Measurements from ENCODE around the gene TYW5.

The TYW5 gene

GRCh38 chr2:199994371-199994770 lies 39.1 kb upstream of the TYW5 start:
- Histone ChIP-seq H3K4me2 (ENCODE audit: low read depth, low read length, poor library complexity, severe bottlenecking) (no peak overlapping the region), H3K79me2 (ENCODE audit: insufficient read depth, low read length) (no peaks in the 10 kb centered on the region), H3K27me3 (ENCODE audit: low read length) (no peaks in the 10 kb centered on the region), H3K9me2 (replicated peaks; ENCODE audit: insufficient read depth, low read length) (no peaks in the 10 kb centered on the region), H3F3A (ENCODE audit: insufficient read depth) (no peaks in the 10 kb centered on the region), H3K27ac (ENCODE audit: low read depth, low read length) (no peak overlapping the region), H3K4me3 (ENCODE audit: insufficient read depth, low read length, poor library complexity, severe bottlenecking) (no peak overlapping the region), H3K9ac (ENCODE audit: low read length) (no peak overlapping the region), H3K36me3 (ENCODE audit: low read length) (no peaks in the 10 kb centered on the region), H2AFZ (ENCODE audit: low read depth, low read length, severe bottlenecking) (no peak overlapping the region), H4K20me1 (ENCODE audit: low read depth, low read length) (no peaks in the 10 kb centered on the region), H3K9me3 (ENCODE audit: insufficient read depth, low read length) (no peaks in the 10 kb centered on the region)
- TF ChIP-seq EZH2phosphoT487 (conservative IDR thresholded peaks at IDR 0.05; ENCODE audit: low read length), result no peak
- no peak for TF ChIP-seq CTCF (IDR thresholded peaks at IDR 0.05; ENCODE audit: insufficient read depth, low read length, poor library complexity, severe bottlenecking)

DNA sequence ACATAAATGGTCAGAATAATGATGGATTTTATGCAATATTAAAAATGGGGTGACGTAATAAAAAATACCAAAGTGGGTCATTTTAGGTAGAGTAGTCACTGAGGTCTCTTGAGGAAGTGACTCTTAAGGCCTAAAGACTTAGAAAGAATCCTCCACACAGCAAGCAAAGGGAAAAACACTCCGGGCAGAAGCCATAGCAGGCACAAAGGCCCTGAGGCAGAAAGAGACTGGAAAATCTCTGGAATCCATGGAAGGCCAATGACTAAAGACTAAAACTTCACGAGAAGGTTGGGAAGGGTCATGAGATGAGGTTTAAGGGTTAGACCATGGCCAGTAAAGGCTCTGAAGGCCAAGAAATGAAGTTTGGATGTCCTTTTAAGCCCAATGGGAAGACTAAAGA lies 37.0 kb upstream of the TYW5 start:
- Histone ChIP-seq H3K27me3 (ENCODE audit: low read length) (no peaks in the 10 kb centered on the region), H4K20me1 (ENCODE audit: low read depth, low read length) (no peaks in the 10 kb centered on the region), H3K9me3 (ENCODE audit: insufficient read depth, low read length) (no peaks in the 10 kb centered on the region), H2AFZ (ENCODE audit: low read depth, low read length, severe bottlenecking) (no peak overlapping the region), H3K4me3 (ENCODE audit: insufficient read depth, low read length, poor library complexity, severe bottlenecking) (no peak overlapping the region), H3K36me3 (ENCODE audit: low read length) (no peaks in the 10 kb centered on the region), H3K4me2 (ENCODE audit: low read depth, low read length, poor library complexity, severe bottlenecking) (no peak overlapping the region), H3K9me2 (replicated peaks; ENCODE audit: insufficient read depth, low read length) (no peaks in the 10 kb centered on the region), H3K27ac (ENCODE audit: low read depth, low read length) (no peak overlapping the region), H3K9ac (ENCODE audit: low read length) (no peak overlapping the region), H3K79me2 (ENCODE audit: insufficient read depth, low read length) (no peaks in the 10 kb centered on the region), H3F3A (ENCODE audit: insufficient read depth) (no peaks in the 10 kb centered on the region)
- TF ChIP-seq CTCF (IDR thresholded peaks at IDR 0.05; ENCODE audit: insufficient read depth, low read length, poor library complexity, severe bottlenecking) (no peak), EZH2phosphoT487 (conservative IDR thresholded peaks at IDR 0.05; ENCODE audit: low read length) (no peak)

DNA sequence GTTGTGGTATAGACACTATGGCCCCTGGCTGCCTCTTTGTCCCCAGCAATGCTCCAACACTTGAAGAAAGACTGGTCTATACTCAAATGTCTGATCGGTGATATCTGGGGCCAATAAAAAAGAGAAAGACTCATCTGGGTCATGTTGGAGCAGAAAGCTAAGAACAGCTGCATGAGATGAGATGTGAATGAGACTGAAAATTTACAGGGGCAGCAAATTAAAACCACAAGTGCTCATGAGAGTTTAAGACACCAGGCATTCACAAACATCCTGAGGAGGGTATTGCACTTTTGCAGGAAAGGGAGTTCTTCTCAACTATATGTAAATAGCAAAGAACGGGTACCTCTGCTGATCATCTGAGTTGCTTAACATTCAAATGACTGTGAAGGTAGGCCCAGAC lies 36.4 kb upstream of the TYW5 start:
- Histone ChIP-seq H3K9me2 (replicated peaks; ENCODE audit: insufficient read depth, low read length) (no peaks in the 10 kb centered on the region), H2AFZ (ENCODE audit: low read depth, low read length, severe bottlenecking) (no peak overlapping the region), H3K79me2 (ENCODE audit: insufficient read depth, low read length) (no peaks in the 10 kb centered on the region), H3K4me3 (ENCODE audit: insufficient read depth, low read length, poor library complexity, severe bottlenecking) (no peak overlapping the region), H3K9ac (ENCODE audit: low read length) (no peak overlapping the region), H3F3A (ENCODE audit: insufficient read depth) (no peaks in the 10 kb centered on the region), H3K36me3 (ENCODE audit: low read length) (no peaks in the 10 kb centered on the region), H3K9me3 (ENCODE audit: insufficient read depth, low read length) (no peaks in the 10 kb centered on the region), H3K27me3 (ENCODE audit: low read length) (no peaks in the 10 kb centered on the region), H3K27ac (ENCODE audit: low read depth, low read length) (no peak overlapping the region), H4K20me1 (ENCODE audit: low read depth, low read length) (no peaks in the 10 kb centered on the region), H3K4me2 (ENCODE audit: low read depth, low read length, poor library complexity, severe bottlenecking) (no peak overlapping the region)
- TF ChIP-seq EZH2phosphoT487 (conservative IDR thresholded peaks at IDR 0.05; ENCODE audit: low read length), result no peak
- no peak for TF ChIP-seq CTCF (IDR thresholded peaks at IDR 0.05; ENCODE audit: insufficient read depth, low read length, poor library complexity, severe bottlenecking)

DNA sequence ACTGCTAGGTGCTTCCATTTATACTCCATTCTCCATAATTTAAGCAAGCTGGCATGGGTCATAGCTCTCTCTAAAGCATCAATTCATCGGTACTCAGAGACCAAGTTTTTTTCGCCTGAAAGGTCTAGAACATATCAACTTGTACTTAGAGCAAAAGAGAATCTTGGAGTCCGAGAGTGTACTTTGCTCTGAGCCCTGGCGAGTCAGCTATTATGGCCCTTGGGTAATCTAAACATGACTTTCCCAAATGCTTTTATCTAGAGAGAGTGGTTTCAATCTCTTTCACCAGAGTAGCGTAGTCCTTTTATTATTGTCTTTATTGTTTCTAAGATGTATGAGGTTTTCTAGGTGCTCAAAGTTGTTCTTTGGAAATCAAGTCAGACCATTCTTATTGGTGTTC lies 34.5 kb upstream of the TYW5 start:
- Histone ChIP-seq H3K4me3 (ENCODE audit: insufficient read depth, low read length, poor library complexity, severe bottlenecking) (no peak overlapping the region), H3K9me3 (ENCODE audit: insufficient read depth, low read length) (no peaks in the 10 kb centered on the region), H3K9me2 (replicated peaks; ENCODE audit: insufficient read depth, low read length) (no peaks in the 10 kb centered on the region), H3F3A (ENCODE audit: insufficient read depth) (no peaks in the 10 kb centered on the region), H3K9ac (ENCODE audit: low read length) (no peak overlapping the region), H3K36me3 (ENCODE audit: low read length) (no peaks in the 10 kb centered on the region), H3K4me2 (ENCODE audit: low read depth, low read length, poor library complexity, severe bottlenecking) (no peak overlapping the region), H3K27ac (ENCODE audit: low read depth, low read length) (no peak overlapping the region), H2AFZ (ENCODE audit: low read depth, low read length, severe bottlenecking) (no peak overlapping the region), H4K20me1 (ENCODE audit: low read depth, low read length) (no peaks in the 10 kb centered on the region), H3K27me3 (ENCODE audit: low read length) (no peaks in the 10 kb centered on the region), H3K79me2 (ENCODE audit: insufficient read depth, low read length) (no peaks in the 10 kb centered on the region)
- TF ChIP-seq EZH2phosphoT487 (conservative IDR thresholded peaks at IDR 0.05; ENCODE audit: low read length) (no peak), CTCF (IDR thresholded peaks at IDR 0.05; ENCODE audit: insufficient read depth, low read length, poor library complexity, severe bottlenecking) (no peak)

Measured in SU-DHL-6 (cell line).